A673 (cell line): ENCODE measurements around the gene ZNF738. TPM values are rescaled to one million over a fixed set of nuclear protein-coding genes. Genes with fewer than 3 reads are reported as not detected.
A peak's percentile ranks its signal among the peaks of the same experiment; 100 is the strongest.

ENCODE experiments used
- BruUV-seq: library from RNA; stranded (reverse); fragments of 400-500 nt; replicated peaks from 2 replicates; lab custom pipeline; 2021; lab: Mats Ljungman, UMichigan
- CTCF ChIA-PET: fragments of 300-600 bp; sonication (Branson Sonifier 250); formaldehyde crosslinking; loops from one replicate; lab custom pipeline; 2022; ENCODE audit warnings: antibody characterized with exemption; lab: Charles Lee
- POLR2A ChIA-PET: fragments of 300-600 bp; sonication (Branson Sonifier 250); formaldehyde crosslinking; loops from one replicate; lab custom pipeline; 2022; ENCODE audit warnings: antibody characterized with exemption; ENCODE audit not compliant: low non-redundant PET; lab: Charles Lee
- DNase-seq: peaks from one replicate; pipeline ENCODE4 v3.0.0-alpha.2; 2015; ENCODE audit warnings: low spot score
- H3K27ac ChIP-seq: fragments of 200-600 bp; sonication (generic); 2 replicates; pipeline ENCODE4 v1.5.1; 2016; ENCODE audit warnings: mixed run types, low read depth, mild to moderate bottlenecking, mixed read lengths, antibody characterized with exemption, low read length; ENCODE audit not compliant: poor library complexity, severe bottlenecking
- H3K27me3 ChIP-seq: fragments of 200-600 bp; sonication (generic); replicated peaks from 2 replicates; pipeline ENCODE4 v1.6.1; 2017; ENCODE audit warnings: mixed run types, low read depth, mild to moderate bottlenecking, mixed read lengths, antibody characterized with exemption, low read length; ENCODE audit not compliant: insufficient read depth, poor library complexity
- H3K36me3 ChIP-seq: fragments of 200-600 bp; sonication (generic); 2 replicates; pipeline ENCODE4 v1.6.1; 2016; ENCODE audit warnings: mixed run types, mild to moderate bottlenecking, mixed read lengths, antibody characterized with exemption, low read length; ENCODE audit not compliant: insufficient read depth, poor library complexity, severe bottlenecking
- H3K4me1 ChIP-seq: fragments of 200-600 bp; sonication (generic); 2 replicates; pipeline ENCODE4 v1.6.1; 2017; ENCODE audit warnings: mixed run types, mild to moderate bottlenecking, mixed read lengths, antibody characterized with exemption, low read length; ENCODE audit not compliant: insufficient read depth, poor library complexity, severe bottlenecking
- H3K4me3 ChIP-seq: fragments of 200-600 bp; sonication (generic); 2 replicates; pipeline ENCODE4 v1.5.1; 2016; ENCODE audit warnings: low read depth, mixed run types, mild to moderate bottlenecking, mixed read lengths, low read length; ENCODE audit not compliant: poor library complexity, severe bottlenecking
- H3K9me3 ChIP-seq: fragments of 200-600 bp; sonication (generic); 2 replicates; pipeline ENCODE4 v1.6.1; 2016; ENCODE audit warnings: mixed run types, low read depth, mild to moderate bottlenecking, mixed read lengths, antibody characterized with exemption, low read length; ENCODE audit not compliant: poor library complexity, severe bottlenecking
- CTCF ChIP-seq: fragments of 300-800, 200-600 bp; sonication (generic); conservative IDR thresholded peaks from 2 replicates; pipeline ENCODE4 v1.5.1; 2017; ENCODE audit warnings: low read depth, mild to moderate bottlenecking, antibody characterized with exemption, low read length, moderate library complexity, mixed read lengths
- EZH2 ChIP-seq: fragments of 200-600 bp; sonication (generic); IDR thresholded peaks from 2 replicates; pipeline ENCODE4 v1.6.1; 2017; ENCODE audit warnings: borderline replicate concordance, low read depth, mild to moderate bottlenecking, mixed read lengths, antibody characterized with exemption, low read length; ENCODE audit not compliant: poor library complexity, severe bottlenecking
- intact Hi-C: fragments of 100-400 bp; cut with micrococcal nuclease; formaldehyde crosslinking; loops from one replicate; pipeline ENCODE4 v1.10.0; 2022; ENCODE audit not compliant: unreplicated experiment
- total RNA-seq: library from RNA; stranded (reverse); gene quantifications from 2 replicates; pipeline ENCODE4 v1.2.3, GENCODE V29; 2021

Gene ZNF738
- total RNA-seq, 1 experiment from 2014 or later = 27.2 TPM

- POLR2A ChIA-PET = no interaction called here
- Histone ChIP-seq H3K9me3 (no peaks in the 10 kb centered on the region), H3K36me3 (no peaks in the 10 kb centered on the region), H3K4me1 (no peaks in the 10 kb centered on the region), H3K27ac (no peak overlapping the region), H3K4me3 (no peak overlapping the region), H3K27me3 (no peaks in the 10 kb centered on the region)
- no peak for DNase-seq
- BruUV-seq = no TSS peak
- intact Hi-C loops = no loop called here
- TF ChIP-seq CTCF (no peak), EZH2 (no peak)
- CTCF ChIA-PET = no interaction called here
Observed at GRCh38 chr19:21396121-21396520, 37.3 kb downstream of the ZNF738 start.

GRCh38 chr19:21396893-21397572, 38.2 kb downstream of the ZNF738 start, which contains the start of gene ZNF493:
Gene ZNF493, plus strand, starts transcription at chr19:21397133. Its CDS starts 105 bp downstream, at chr19:21397238.
- ChIA-PET CTCF (no interaction called here), POLR2A (no interaction called here)
- no TSS peak for BruUV-seq
- Histone ChIP-seq H3K4me3 (peak within 1 kb of the TSS; percentile 60), H3K27ac (peak within 1 kb of the TSS; percentile 60), H3K4me1 (no peaks in the 10 kb centered on the region), H3K27me3 (no peaks in the 10 kb centered on the region), H3K9me3 (no peaks in the 10 kb centered on the region), H3K36me3 (no peaks in the 10 kb centered on the region)
- peak; percentile 92 for DNase-seq
- intact Hi-C loops = no loop called here
- no peak for TF ChIP-seq EZH2
- no peak for TF ChIP-seq CTCF

- no peak for TF ChIP-seq EZH2
- no peak for TF ChIP-seq CTCF
- no peaks in the 10 kb centered on the region for H3K36me3 ChIP-seq
- no peaks in the 10 kb centered on the region for H3K27me3 ChIP-seq
- intact Hi-C loops = no loop called here
- peaks cover 9% of the 10 kb centered on the region for H3K9me3 ChIP-seq
- no peak for DNase-seq
- ChIA-PET CTCF (no interaction called here), POLR2A (no interaction called here)
- no peak overlapping the region for H3K27ac ChIP-seq
- BruUV-seq = no TSS peak
- no peak overlapping the region for H3K4me3 ChIP-seq
- H3K4me1 ChIP-seq = no peaks in the 10 kb centered on the region
Observed at GRCh38 chr19:21398851-21399250, 40.1 kb downstream of the ZNF738 start.
